IMR-90 (cell line): Measurements from ENCODE around the gene MRPL34.

Experiments used
- BHLHE40 ChIP-seq: fragments of 150-350 bp; IDR thresholded peaks from 2 replicates; pipeline ENCODE4 v1.6.1; 2016; ENCODE audit warnings: mild to moderate bottlenecking, low read depth, low read length
- CEBPB ChIP-seq: IDR thresholded peaks from 2 replicates; pipeline ENCODE4 v1.6.1; 2012; ENCODE audit warnings: low read depth, low read length, improper control_type of control experiment
- CHD1 ChIP-seq: IDR thresholded peaks from 2 replicates; pipeline ENCODE4 v1.6.1; 2012; ENCODE audit warnings: low read depth, low read length, improper control_type of control experiment
- ELK1 ChIP-seq: fragments of 150-350 bp; IDR thresholded peaks from 2 replicates; pipeline ENCODE4 v1.6.1; 2016; ENCODE audit warnings: low read depth, mild to moderate bottlenecking, low read length, moderate library complexity, borderline replicate concordance
- FOS ChIP-seq: fragments of 150-350 bp; IDR thresholded peaks from 2 replicates; pipeline ENCODE4 v1.6.1; 2016; ENCODE audit warnings: low read depth, low read length
- MAFK ChIP-seq: IDR thresholded peaks from 2 replicates; pipeline ENCODE4 v1.6.1; 2012; ENCODE audit warnings: low read depth, low read length, improper control_type of control experiment
- MAZ ChIP-seq: IDR thresholded peaks from 2 replicates; pipeline ENCODE4 v1.6.1; 2012; ENCODE audit warnings: low read depth, mild to moderate bottlenecking, low read length, improper control_type of control experiment, moderate library complexity, borderline replicate concordance
- MXI1 ChIP-seq: IDR thresholded peaks from 2 replicates; pipeline ENCODE4 v1.6.1; 2012; ENCODE audit warnings: low read depth, mild to moderate bottlenecking, low read length, moderate library complexity, borderline replicate concordance
- POLR2A ChIP-seq: IDR thresholded peaks from 2 replicates; pipeline ENCODE4 v1.6.1; 2012; ENCODE audit warnings: mild to moderate bottlenecking, low read depth, low read length
- RAD21 ChIP-seq: IDR thresholded peaks from 2 replicates; pipeline ENCODE4 v1.6.1; 2012; ENCODE audit warnings: low read length, improper control_type of control experiment
- RCOR1 ChIP-seq: IDR thresholded peaks from 2 replicates; pipeline ENCODE4 v1.6.1; 2012; ENCODE audit warnings: mild to moderate bottlenecking, low read length, improper control_type of control experiment; ENCODE audit not compliant: insufficient replicate concordance
- SMC3 ChIP-seq: fragments of 150-350 bp; IDR thresholded peaks from 2 replicates; pipeline ENCODE4 v1.6.1; 2016; ENCODE audit warnings: low read depth, mild to moderate bottlenecking, antibody characterized with exemption, low read length, moderate library complexity
- TF ChIP-seq, protein P1 (sequence below): conservative IDR thresholded peaks from 2 replicates; pipeline ENCODE4 v1.5.1; 2012; ENCODE audit warnings: mild to moderate bottlenecking, low read depth, low read length, improper control_type of control experiment
- TF ChIP-seq, protein P2 (sequence below): fragments of 150-350 bp; IDR thresholded peaks from 2 replicates; pipeline ENCODE4 v1.6.1; 2017; ENCODE audit warnings: mild to moderate bottlenecking, antibody characterized with exemption, low read length, low read depth

- no peak for TF ChIP-seq FOS
- no peak for TF ChIP-seq POLR2A
- TF ChIP-seq SMC3 = peak; percentile 70
- TF ChIP-seq, protein P1, sequence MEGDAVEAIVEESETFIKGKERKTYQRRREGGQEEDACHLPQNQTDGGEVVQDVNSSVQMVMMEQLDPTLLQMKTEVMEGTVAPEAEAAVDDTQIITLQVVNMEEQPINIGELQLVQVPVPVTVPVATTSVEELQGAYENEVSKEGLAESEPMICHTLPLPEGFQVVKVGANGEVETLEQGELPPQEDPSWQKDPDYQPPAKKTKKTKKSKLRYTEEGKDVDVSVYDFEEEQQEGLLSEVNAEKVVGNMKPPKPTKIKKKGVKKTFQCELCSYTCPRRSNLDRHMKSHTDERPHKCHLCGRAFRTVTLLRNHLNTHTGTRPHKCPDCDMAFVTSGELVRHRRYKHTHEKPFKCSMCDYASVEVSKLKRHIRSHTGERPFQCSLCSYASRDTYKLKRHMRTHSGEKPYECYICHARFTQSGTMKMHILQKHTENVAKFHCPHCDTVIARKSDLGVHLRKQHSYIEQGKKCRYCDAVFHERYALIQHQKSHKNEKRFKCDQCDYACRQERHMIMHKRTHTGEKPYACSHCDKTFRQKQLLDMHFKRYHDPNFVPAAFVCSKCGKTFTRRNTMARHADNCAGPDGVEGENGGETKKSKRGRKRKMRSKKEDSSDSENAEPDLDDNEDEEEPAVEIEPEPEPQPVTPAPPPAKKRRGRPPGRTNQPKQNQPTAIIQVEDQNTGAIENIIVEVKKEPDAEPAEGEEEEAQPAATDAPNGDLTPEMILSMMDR = peak; percentile 91
- peak; percentile 66; the same call in 1 of the 2 replicates for TF ChIP-seq MAZ
- TF ChIP-seq, protein P2, sequence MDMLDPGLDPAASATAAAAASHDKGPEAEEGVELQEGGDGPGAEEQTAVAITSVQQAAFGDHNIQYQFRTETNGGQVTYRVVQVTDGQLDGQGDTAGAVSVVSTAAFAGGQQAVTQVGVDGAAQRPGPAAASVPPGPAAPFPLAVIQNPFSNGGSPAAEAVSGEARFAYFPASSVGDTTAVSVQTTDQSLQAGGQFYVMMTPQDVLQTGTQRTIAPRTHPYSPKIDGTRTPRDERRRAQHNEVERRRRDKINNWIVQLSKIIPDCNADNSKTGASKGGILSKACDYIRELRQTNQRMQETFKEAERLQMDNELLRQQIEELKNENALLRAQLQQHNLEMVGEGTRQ = no peak
- TF ChIP-seq RAD21 = peak; percentile 89
- TF ChIP-seq CEBPB = no peak
- TF ChIP-seq MXI1 = no peak
- TF ChIP-seq MAFK = no peak
- TF ChIP-seq ELK1 = no peak
- no peak for TF ChIP-seq RCOR1
- no peak for TF ChIP-seq BHLHE40
- TF ChIP-seq CHD1 = no peak
Measured at GRCh38 chr19:17282488-17283125, 23.1 kb upstream of the MRPL34 start.
